Activated CD4-positive, alpha-beta T cell treated with anti-CD3 and anti-CD28 coated beads, Interleukin-2, amount 50 U/mL, for 16 hours (primary cell): Measurements from ENCODE around the gene EIF2B1.

Experiments used
- DNase-seq: peaks from one replicate; pipeline ENCODE4 v3.0.0-alpha.2; 2020

Gene EIF2B1

DNA sequence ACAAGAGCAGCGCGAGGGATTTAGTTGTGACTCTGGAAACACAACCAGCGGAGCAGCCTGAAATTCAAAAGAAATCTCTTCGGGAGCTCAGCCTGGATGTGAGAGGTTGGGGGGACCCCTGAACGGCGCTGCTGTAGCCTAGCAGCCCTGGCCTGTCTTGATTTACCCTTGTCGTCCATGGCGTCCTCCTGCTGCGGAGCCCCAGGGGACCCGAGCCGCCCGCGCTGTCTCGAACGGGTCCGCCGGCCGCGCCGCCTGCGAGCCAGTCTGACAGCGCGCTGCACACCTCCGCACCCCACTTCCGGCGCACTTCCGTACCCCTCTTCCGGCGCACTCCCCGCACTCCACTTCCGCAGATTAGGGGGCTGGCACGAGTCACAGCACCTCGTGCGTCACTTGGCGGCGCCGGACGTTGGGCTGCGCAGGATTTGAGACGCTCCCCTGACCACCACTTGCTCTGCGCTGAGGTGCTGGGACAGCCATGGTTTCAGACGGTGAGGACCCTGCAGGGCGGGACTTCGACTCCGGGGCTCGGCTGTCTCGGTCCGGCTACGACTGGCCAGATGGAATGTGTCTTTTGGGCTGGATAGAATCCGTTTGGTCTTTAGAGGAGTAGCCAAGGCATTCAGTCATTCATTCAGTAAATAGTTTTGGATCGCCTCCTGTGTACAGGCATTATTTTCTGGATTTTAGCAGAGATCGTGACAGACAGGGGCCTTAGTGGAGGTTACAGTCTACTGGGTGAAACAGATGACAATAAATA is at the start of gene EIF2B1, which contains the start of gene GTF2H3:
TSS of gene EIF2B1 (minus strand) at position 308 of the 763 bp plus-strand sequence. CDS start at position 179, 129 bp downstream.
TSS of gene GTF2H3 (plus strand) at position 451 of the 763 bp plus-strand sequence. CDS start at position 482, 31 bp downstream.
- DNase-seq = peak; percentile 99

DNA sequence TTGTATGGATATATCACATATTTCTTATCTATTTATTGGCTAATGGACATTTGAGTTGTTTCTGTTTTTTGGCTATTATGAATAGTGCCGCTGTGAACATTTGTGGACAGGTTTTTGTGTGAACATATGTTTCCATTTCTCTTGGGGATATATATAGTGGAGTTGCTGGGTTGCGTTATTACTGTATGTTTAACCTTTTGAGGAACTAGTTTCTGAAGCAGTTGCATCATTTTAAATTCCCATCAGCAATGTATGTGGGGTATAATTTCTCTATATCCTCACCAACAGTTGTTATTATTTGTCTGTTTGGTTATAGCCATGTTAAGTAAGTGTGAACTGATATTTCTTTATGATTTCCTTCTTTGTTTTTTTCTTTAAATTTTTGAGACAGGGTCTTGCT is 48.1 kb upstream of the EIF2B1 start:
- DNase-seq = no peak

DNA sequence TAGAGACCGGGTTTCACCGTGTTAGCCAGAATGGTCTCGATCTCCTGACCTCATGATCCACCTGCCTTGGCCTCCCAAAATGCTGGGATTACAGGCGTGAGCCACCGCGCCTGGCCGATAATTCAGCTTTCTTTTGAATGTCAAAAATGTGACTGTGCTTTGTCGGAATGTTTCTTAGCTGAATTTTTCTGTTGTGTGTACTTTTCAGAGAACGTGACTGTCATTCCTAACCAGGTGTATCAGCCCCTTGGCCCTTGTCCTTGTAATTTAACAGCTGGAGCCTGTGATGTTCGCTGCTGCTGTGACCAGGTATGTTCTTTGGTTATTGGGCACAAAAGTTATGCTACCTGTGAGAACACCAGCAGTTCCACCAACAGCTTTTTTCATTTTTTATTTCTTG is 45.5 kb upstream of the EIF2B1 start:
- no peak for DNase-seq

- no peak for DNase-seq
Measured at GRCh38 chr12:123676616-123677320, 43.3 kb upstream of the EIF2B1 start.

- no peak for DNase-seq
Measured at GRCh38 chr12:123675436-123675835, 42.0 kb upstream of the EIF2B1 start.

DNA sequence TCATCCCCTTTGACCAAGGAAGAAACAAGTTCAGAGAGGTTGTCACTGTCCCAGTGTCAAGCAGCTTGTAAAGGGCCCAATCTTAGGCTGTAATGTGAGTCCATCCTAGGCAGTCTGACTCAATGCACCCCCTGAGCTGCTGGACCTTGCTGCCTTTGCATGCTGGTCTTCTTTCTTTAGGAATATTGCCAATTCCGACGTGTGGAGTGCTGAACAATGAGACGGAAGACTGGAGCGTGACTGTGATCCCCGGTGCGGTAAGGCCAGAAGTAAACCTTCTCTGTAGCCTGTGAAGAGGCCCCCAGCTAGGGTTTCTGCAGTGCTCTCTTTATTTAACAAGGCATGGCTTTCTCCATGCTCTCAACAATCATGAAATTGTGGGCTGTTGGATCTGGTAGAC is 38.4 kb upstream of the EIF2B1 start:
- no peak for DNase-seq

- DNase-seq = peak; percentile 95
Measured at GRCh38 chr12:123670882-123671728, 37.6 kb upstream of the EIF2B1 start, which contains the start of gene TCTN2. TCTN2 (plus strand) TSS chr12:123671113; CDS start chr12:123671241, 128 bp downstream.

DNA sequence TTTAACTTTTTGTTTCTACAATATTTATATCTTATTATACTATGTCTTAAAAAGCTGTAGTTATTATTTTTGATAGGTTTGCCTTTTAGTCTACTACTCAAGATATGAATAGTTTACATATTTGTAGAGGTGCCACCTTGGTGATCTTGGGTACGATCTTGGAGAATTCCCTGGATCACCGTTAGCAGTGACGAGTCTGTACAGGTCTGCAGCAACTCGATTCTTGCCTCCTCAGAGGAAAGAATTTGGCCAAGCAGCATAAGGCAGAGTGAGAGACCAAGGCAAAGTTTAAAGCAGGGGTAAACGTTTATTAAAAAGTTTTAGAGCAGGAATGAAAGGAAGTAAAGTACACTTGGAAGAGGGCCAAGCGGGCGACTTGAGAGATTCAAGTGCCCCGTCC is 34.3 kb upstream of the EIF2B1 start:
- DNase-seq = no peak

GRCh38 chr12:123659996-123660727 is 26.7 kb upstream of the EIF2B1 start:
- DNase-seq = peak; percentile 24

DNA sequence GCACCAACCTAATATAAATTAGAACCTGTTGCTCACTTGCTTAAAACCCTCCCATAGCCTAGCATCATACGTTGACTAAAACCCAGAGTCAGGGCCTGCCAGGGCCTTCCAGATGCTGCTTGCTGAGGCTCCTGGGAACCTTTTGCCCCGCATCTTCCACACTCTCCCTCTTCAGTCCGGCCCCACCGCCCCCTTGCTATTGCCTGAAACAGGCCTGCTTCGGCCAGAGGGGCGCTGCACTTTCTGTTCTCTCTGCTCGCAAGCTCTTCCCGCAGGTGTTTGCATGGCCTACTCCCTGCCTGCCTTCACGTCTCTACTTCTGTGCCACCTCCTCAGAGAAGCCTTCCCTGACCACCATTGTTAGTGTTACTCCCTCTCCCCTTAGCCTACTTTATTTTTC is 23.7 kb upstream of the EIF2B1 start:
- DNase-seq = no peak

- no peak for DNase-seq
Measured at GRCh38 chr12:123656392-123656791, 22.9 kb upstream of the EIF2B1 start.

DNA sequence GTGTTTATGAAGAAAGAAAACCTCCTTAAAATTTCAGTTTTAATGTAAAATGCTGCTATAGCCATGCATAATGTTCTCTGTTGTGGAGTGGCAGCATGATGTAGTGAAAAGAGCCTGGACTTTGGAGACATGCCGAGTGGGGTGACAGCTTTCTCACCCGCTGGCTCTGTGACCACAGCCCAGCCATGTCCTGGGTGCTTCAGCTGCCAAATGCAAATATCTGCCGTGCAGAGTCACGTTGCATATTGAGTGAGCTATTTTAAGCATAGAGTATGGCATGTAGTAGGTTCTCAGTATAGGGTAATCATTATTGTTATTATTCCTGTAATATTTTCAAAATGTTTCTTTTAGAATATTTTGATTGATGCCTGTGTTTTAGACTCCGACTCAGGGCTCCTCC is 21.9 kb upstream of the EIF2B1 start:
- DNase-seq = no peak

DNA sequence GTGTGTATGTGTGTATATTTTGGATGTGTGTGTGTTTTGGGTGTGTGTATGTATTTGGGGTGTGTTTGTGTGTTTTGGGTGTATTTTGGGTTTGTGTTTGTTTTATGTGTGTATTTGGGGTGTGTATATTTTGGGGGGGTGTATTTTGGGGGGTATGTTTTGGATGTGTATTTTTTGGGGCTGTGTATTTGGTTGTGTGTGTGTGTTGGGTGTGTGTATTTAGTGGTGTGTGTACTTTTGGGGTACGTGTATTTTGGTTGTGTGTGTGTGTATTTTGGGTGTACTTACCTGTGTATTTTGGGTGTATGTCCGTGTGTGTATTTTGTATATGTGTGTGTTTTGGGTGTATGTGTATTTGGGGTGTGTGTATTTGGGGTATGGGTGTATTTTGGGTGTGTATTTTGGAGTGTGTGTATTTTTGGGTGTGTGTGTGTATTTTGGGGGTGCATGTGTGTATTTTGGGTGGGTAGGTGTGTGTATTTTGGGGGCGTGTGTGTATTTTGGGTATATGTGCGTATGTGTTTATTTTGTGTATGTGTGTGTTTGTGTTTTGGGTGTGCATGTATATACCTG is 20.7 kb upstream of the EIF2B1 start:
- no peak for DNase-seq

- DNase-seq = no peak
Measured at GRCh38 chr12:123648401-123648800, 14.9 kb upstream of the EIF2B1 start.

GRCh38 chr12:123645878-123646277 is 12.4 kb upstream of the EIF2B1 start:
- DNase-seq = no peak

- no peak for DNase-seq
Measured at GRCh38 chr12:123645380-123645779, 11.9 kb upstream of the EIF2B1 start.

GRCh38 chr12:123643911-123644310 is 10.4 kb upstream of the EIF2B1 start:
- DNase-seq = no peak

GRCh38 chr12:123634142-123634561 is 666 bp upstream of the EIF2B1 start:
- no peak for DNase-seq

DNA sequence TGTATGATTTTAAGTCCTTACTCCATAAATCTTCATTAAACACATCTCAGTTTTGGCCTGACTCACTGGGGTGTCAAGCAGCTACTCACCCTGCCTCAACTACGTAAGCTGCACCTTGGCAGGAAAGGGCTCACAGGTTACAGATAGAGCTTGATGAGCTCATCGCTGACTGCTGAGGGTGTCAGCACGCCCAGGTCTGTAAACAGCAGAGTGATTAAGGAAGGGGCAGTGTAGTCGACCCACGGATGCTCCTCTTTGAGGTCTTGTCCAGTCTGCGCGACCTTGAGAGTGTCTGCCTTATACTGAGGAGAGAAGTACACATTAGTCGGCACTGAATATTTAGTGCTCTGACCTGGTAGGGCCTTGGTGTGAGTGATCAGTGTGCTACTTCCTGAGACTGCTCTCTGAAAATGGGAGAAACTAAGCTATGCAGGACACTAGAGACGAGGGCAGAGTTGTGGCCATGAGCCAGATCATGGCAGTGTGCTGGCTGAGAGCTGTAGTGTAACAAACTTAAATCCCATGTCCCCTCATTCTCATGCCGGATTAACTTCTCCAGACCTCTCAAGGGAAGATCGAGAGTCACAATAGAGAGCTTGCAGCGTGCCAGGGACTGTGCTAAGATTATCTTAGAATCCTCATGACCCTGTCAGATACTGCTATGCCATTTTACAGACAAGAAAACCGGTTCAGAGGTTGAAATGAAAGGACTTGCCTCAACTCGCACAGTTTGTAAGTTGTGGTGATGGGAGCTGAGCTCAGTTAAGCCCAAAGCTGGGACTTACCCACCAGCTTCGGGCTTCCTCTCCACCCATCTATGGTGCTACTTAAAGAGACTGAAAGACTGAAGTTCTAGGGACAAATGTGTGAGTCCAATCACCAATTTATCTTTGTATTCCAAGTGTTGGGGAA is 11.6 kb downstream of the EIF2B1 start:
- peak; percentile 25 for DNase-seq

DNA sequence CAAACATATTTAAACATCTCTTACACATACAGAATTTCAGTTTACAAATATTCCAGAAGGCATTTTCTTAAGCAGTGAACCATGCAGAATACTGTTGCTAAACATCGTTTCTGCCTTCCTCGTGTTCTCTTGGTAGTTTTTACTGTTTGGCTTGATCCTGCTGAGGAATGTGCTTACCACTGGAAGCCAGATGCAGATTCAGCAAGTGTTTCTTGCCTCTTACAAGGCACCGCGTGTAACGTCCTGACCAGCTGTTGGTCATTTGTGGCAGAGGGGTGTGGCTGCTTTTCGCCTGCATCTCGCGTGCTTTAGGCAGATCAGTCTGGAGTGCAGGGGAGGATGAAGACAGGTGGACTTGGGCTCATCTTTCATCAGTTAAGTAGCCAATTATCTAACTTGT is 12.4 kb downstream of the EIF2B1 start:
- DNase-seq = no peak

DNA sequence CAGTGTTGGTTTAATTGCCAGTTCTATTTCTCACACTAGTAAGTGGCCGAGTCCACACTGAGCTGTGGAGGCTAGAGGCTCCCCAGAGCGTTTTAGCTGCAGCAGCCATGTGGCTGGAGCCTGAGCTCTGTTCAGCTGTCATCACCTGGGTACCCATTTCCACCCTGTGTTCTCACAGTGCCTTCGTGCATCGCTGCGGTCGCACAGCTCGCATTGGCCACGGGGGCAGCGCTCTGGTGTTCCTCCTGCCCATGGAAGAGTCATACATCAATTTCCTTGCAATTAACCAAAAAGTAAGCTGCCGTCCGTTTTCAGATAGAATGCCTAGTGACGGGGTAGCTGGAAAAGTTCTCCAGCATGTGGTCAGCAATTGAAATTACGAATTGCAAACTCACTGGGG is 15.9 kb downstream of the EIF2B1 start:
- DNase-seq = no peak
